ENCODE data around the gene P2RX3. TPM values are rescaled to one million over a fixed set of nuclear protein-coding genes. Genes with fewer than 3 reads are reported as not detected.

P2RX3 gene
- total RNA-seq, 1 experiment from 2014 or later, result not detected

- no peak for DNase-seq (ENCODE audit: extremely low read depth, low read depth)
Observed at GRCh38 chr11:57414612-57415212, 76.6 kb downstream of the P2RX3 start.

DNA sequence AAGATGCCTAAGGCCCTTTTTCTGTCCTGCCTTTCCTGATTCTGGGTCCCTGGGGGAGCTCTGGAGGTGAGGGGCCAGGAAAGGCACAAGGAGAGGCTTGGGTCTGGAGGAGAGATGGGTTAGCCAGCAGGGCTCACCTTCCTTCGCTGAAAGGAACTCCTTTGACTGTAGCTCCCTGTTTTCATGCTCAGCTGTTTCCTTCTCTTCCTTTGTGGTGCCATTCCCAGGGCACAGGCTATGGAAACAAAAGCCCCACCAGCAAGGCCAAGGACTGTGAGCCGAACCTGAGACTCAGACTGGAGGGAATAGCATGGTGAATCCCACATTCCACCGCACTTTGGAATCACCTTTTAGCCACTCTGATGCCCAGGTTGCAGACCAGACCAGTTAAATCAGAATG, 78.3 kb downstream of the P2RX3 start:
- DNase-seq (ENCODE audit: extremely low read depth, low read depth), result no peak

- DNase-seq (ENCODE audit: extremely low read depth, low read depth), result no peak
Observed at GRCh38 chr11:57417056-57417455, 78.9 kb downstream of the P2RX3 start.

DNA sequence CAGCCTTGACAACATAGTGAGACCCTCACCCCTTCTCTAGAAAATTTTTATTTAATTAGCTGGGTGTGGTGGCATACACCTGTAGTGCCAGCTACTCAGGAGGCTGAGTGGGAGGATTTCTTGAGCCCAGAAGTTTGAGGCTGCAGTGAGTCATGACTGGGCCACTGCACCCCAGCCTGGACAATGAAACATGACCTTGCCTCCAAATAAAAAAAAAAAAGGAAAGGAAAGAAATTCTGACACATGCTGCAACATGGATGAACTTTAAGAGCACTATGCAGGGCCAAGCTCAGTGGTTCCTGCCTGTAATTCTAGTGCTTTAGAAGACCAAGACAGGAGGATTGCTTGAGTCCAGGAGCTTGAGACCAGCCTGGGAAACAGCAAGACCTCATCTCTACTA, 80.0 kb downstream of the P2RX3 start:
- no peak for DNase-seq (ENCODE audit: extremely low read depth, low read depth)

DNA sequence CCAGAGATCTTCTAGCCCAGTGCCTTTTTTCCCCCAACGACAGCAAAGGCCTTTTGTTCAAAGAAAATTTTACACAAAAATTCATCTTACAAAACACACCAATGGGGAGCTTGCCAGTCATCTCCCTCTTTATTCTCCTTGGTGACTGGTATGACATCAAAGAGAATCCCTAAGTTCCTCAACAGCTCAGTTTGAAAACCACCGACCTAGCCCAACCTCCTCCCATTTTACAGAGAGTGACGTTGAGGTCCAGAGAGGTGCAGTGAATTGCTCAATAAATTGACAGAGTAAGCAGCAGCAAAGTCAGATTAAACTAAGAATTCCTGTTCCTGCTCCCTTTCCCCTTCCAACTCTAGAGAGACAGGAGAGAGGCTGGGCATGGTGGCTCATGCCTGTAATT, 81.0 kb downstream of the P2RX3 start:
- no peak for DNase-seq (ENCODE audit: extremely low read depth, low read depth)

- DNase-seq (ENCODE audit: extremely low read depth, low read depth), result no peak
Observed at GRCh38 chr11:57421066-57421465, 82.9 kb downstream of the P2RX3 start.

DNA sequence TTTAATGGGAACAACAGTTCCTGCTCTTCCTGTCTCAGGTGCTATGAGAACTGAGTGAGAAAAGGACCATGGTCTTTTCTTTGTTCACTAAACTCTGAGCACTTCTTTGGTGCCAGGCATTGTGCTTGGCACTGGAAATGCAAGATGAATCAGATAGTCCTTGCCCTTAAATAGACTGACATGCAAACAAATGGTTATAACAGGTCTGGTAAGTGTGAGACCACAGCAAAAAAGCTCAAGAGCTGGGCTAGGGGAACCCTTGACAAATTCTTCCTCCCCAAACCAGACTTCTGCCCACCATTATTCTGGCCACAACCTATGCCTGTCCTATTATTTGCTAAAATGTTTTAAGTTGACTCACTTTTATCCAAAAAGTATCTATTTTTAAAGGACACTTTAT, 83.7 kb downstream of the P2RX3 start:
- no peak for DNase-seq (ENCODE audit: extremely low read depth, low read depth)

Other genes with a start within 250 kb of the P2RX3 start
- not detected in 2 replicates for gene LRRC55, start 156.4 kb upstream of the P2RX3 start, total RNA-seq (2014; rRNA removed; shearing (Covaris generic))
- not detected in 2 replicates for gene APLNR, start 101.1 kb upstream of the P2RX3 start, total RNA-seq (2014; rRNA removed; shearing (Covaris generic))
- 17.8 and 19.1 TPM in 2 replicates for gene TNKS1BP1, start 13.4 kb upstream of the P2RX3 start, total RNA-seq (2014; rRNA removed; shearing (Covaris generic))
- 120 and 125 TPM in 2 replicates for gene SSRP1, start 2.5 kb upstream of the P2RX3 start, total RNA-seq (2014; rRNA removed; shearing (Covaris generic))
- not detected in 2 replicates for gene PRG3, start 42.8 kb downstream of the P2RX3 start, total RNA-seq (2014; rRNA removed; shearing (Covaris generic))
- not detected in 2 replicates for gene PRG2, start 52.3 kb downstream of the P2RX3 start, total RNA-seq (2014; rRNA removed; shearing (Covaris generic))
- gene SLC43A3, start 88.8 kb downstream of the P2RX3 start, total RNA-seq (2014; rRNA removed; shearing (Covaris generic)), result not detected in 2 replicates
- gene RTN4RL2, start 122.2 kb downstream of the P2RX3 start, total RNA-seq (2014; rRNA removed; shearing (Covaris generic)), result 0.45 and 0.72 TPM in 2 replicates
- 5.1 and 7.6 TPM in 2 replicates for gene SLC43A1, start 177.3 kb downstream of the P2RX3 start, total RNA-seq (2014; rRNA removed; shearing (Covaris generic))
- gene TIMM10, start 192.4 kb downstream of the P2RX3 start, total RNA-seq (2014; rRNA removed; shearing (Covaris generic)), result 91.7 and 100 TPM in 2 replicates
- not detected in 2 replicates for gene SMTNL1, start 199.2 kb downstream of the P2RX3 start, total RNA-seq (2014; rRNA removed; shearing (Covaris generic))
- gene UBE2L6, start 229.3 kb downstream of the P2RX3 start, total RNA-seq (2014; rRNA removed; shearing (Covaris generic)), result 20.1 and 20.8 TPM in 2 replicates

All from NCI-H460 (cell line).